NB4 (cell line): Measurements from ENCODE around the gene CHCHD6.

Source experiments
- CTCF ChIP-seq: IDR thresholded peaks from one replicate; pipeline ENCODE4 v1.5.1; 2012; ENCODE audit warnings: low read depth, low read length
- POLR2A ChIP-seq: IDR thresholded peaks from 2 replicates; pipeline ENCODE4 v1.6.1; 2011; ENCODE audit warnings: mild to moderate bottlenecking; ENCODE audit not compliant: insufficient read length; ENCODE audit errors: extremely low read depth

- TF ChIP-seq CTCF: no peak
- no peak for TF ChIP-seq POLR2A
Observed at GRCh38 chr3:126987596-126987995, 283.6 kb downstream of the CHCHD6 start.
